Psoas muscle (tissue), 8 donors: ENCODE measurements around the gene LCP2. TPM values are rescaled to one million over a fixed set of nuclear protein-coding genes. Genes with fewer than 3 reads are reported as not detected.

ENCODE experiments used
- ATAC-seq, 4 donors: fragments of 200-7000 bp; cut with Tn5 transposase; one replicate each; pipeline ENCODE4 v1.9.1; 2020; ENCODE audit warnings: moderate library complexity in 3 of 4, mild to moderate bottlenecking in 2 of 4
- DNase-seq, 2 donors: peaks; one replicate each; pipeline ENCODE4 v3.0.0-alpha.2; 2020
- H3K27ac ChIP-seq: fragments of 200-600 bp; one replicate; pipeline ENCODE4 v1.8.0; 2022
- H3K27me3 ChIP-seq, 3 donors: fragments of 200-600 bp in 1 of 3; one replicate each; pipeline versions ENCODE4 v1.6.1 to v1.8.0; 2013 to 2022; ENCODE audit warnings: low read length in 2 of 3, mild to moderate bottlenecking in 2 of 3, moderate library complexity in 1 of 3; ENCODE audit not compliant: insufficient read depth in 3 of 3
- H3K36me3 ChIP-seq, 2 donors: fragments of 200-600 bp in 1 of 2; one replicate each; pipeline versions ENCODE4 v1.6.1 to v1.8.0; 2013 to 2022; ENCODE audit warnings: low read depth in 1 of 2, mild to moderate bottlenecking in 1 of 2, moderate library complexity in 1 of 2; ENCODE audit not compliant: insufficient read depth in 1 of 2
- H3K4me1 ChIP-seq: fragments of 200-600 bp; one replicate; pipeline ENCODE4 v1.8.0; 2022
- H3K4me3 ChIP-seq: fragments of 200-600 bp; one replicate; pipeline ENCODE4 v1.8.0; 2022; ENCODE audit warnings: mild to moderate bottlenecking
- H3K9me3 ChIP-seq: fragments of 200-600 bp; one replicate; pipeline ENCODE4 v1.8.0; 2022
- CTCF ChIP-seq: fragments of 200-600 bp; IDR thresholded peaks from one replicate; pipeline ENCODE4 v1.8.0; 2022; ENCODE audit warnings: antibody characterized with exemption
- WGBS, 3 donors: extraction: QIAGEN DNeasy Blood & Tissue Kit; methylation state at CpG; one replicate each; pipeline versions ENCODE4 v1.1.6 to v1.1.7; 2013; 5-methylcytosine and 5-hydroxymethylcytosine counted together
- intact Hi-C, 2 donors: fragments of 100-400 bp; cut with DNase I; formaldehyde crosslinking; loops; one replicate each; pipeline versions ENCODE4 v1.11.0 to v1.14.2; 2022
- polyA plus RNA-seq, 3 donors: library from polyadenylated mRNA; stranded (reverse); fragments of 200-250 nt; gene quantifications; one replicate each; pipeline ENCODE4 v1.2.3, GENCODE V29; 2013
- total RNA-seq, 4 donors: library from RNA; stranded (reverse); fragmentation: NEBNext Ultra II Directional in 2 of 4; extraction: Animal tissue kit (Norgen Biotek cat#: 25700) in 2 of 4; gene quantifications; one replicate each; pipeline versions ENCODE4 v1.2.1 to v1.2.4, GENCODE V29; 2021 to 2023
- donor health status: healthy with polysubstance abuse.
- donor health status: DM: no; HTN: no; CAD: no; lungs with moderate emphysema.
- donor health status: Bipolar disorder and iron deficiency.
- donor health status: healthy.
- donor health status: DM: yes; HTN: yes; CAD: no.
- donor health status: DM: no; HTN: no; CAD: no.
- donor health status: DM: no; HTN: no; CAD: no.
- donor health status: DM: yes; HTN: yes; CAD: no.

Gene LCP2
- total and polyA plus RNA-seq, 7 donors = 0.76 to 6.0 (median 4.2) TPM

GRCh38 chr5:170315154-170315553 lies 17.6 kb upstream of the LCP2 start:
- intact Hi-C loops = no loop called here
- Histone ChIP-seq H3K9me3 (no peaks in the 10 kb centered on the region), H3K27me3 (peaks cover 0 to 2% (median 0%) of the 10 kb centered on the region in 3 donors), H3K36me3 (no peaks in the 10 kb centered on the region), H3K4me1 (no peaks in the 10 kb centered on the region), H3K27ac (peak overlapping the region; percentile 46), H3K4me3 (no peak overlapping the region)
- ATAC-seq (peak; percentile 44 to 70 (median 64)), DNase-seq (peak; percentile 69 to 82)
- no peak for TF ChIP-seq CTCF
- WGBS, 3 donors = 13 to 25% (median 15%) methylated on average over 5 of the region's 5 CpGs

GRCh38 chr5:170314541-170315095 lies 17.0 kb upstream of the LCP2 start:
- 68 to 93% (median 91%) methylated on average over 2 of the region's 2 CpGs for WGBS, 3 donors
- Histone ChIP-seq H3K36me3 (no peaks in the 10 kb centered on the region), H3K9me3 (no peaks in the 10 kb centered on the region), H3K4me3 (no peak overlapping the region), H3K4me1 (no peaks in the 10 kb centered on the region), H3K27me3 (peaks cover 0 to 2% (median 0%) of the 10 kb centered on the region in 3 donors), H3K27ac (peak overlapping the region; percentile 46)
- DNase-seq (no peak), ATAC-seq (no peak)
- intact Hi-C loops = no loop called here
- TF ChIP-seq CTCF = no peak

GRCh38 chr5:170313816-170314215 lies 16.2 kb upstream of the LCP2 start:
- 68 to 76% (median 76%) methylated on average over 2 of the region's 2 CpGs for WGBS, 3 donors
- Histone ChIP-seq H3K4me3 (no peak overlapping the region), H3K9me3 (no peaks in the 10 kb centered on the region), H3K36me3 (no peaks in the 10 kb centered on the region), H3K4me1 (no peaks in the 10 kb centered on the region), H3K27me3 (peaks cover 0 to 2% (median 0%) of the 10 kb centered on the region in 3 donors), H3K27ac (no peak overlapping the region)
- no peak for ATAC-seq
- intact Hi-C loops = no loop called here
- no peak for DNase-seq
- TF ChIP-seq CTCF = no peak

GRCh38 chr5:170313344-170313743 lies 15.8 kb upstream of the LCP2 start:
- Histone ChIP-seq H3K36me3 (no peaks in the 10 kb centered on the region), H3K27me3 (peaks cover 0 to 2% (median 0%) of the 10 kb centered on the region in 3 donors), H3K4me1 (no peaks in the 10 kb centered on the region), H3K9me3 (no peaks in the 10 kb centered on the region), H3K4me3 (no peak overlapping the region), H3K27ac (no peak overlapping the region)
- no peak for TF ChIP-seq CTCF
- 85 to 87% (median 86%) methylated on average over 6 of the region's 6 CpGs for WGBS, 3 donors
- no peak for DNase-seq
- intact Hi-C loops = no loop called here
- no peak for ATAC-seq

GRCh38 chr5:170312666-170313065 lies 15.1 kb upstream of the LCP2 start:
- Histone ChIP-seq H3K9me3 (no peaks in the 10 kb centered on the region), H3K4me1 (no peaks in the 10 kb centered on the region), H3K36me3 (no peaks in the 10 kb centered on the region), H3K4me3 (no peak overlapping the region), H3K27ac (no peak overlapping the region), H3K27me3 (peaks cover 0 to 2% (median 0%) of the 10 kb centered on the region in 3 donors)
- no peak for TF ChIP-seq CTCF
- DNase-seq = no peak
- ATAC-seq = peak in 1 of 4 donors; percentile 38
- intact Hi-C loops = no loop called here
- 75 to 90% (median 77%) methylated on average over 3 of the region's 3 CpGs for WGBS, 3 donors
